ENCODE measurements around the gene KNSTRN.

The KNSTRN gene

GRCh38 chr15:40435023-40435709, 52.6 kb downstream of the KNSTRN start:
- no peak for DNase-seq (ENCODE audit: low read depth)

GRCh38 chr15:40435710-40436089, 53.2 kb downstream of the KNSTRN start:
- DNase-seq (ENCODE audit: low read depth) = no peak

DNA sequence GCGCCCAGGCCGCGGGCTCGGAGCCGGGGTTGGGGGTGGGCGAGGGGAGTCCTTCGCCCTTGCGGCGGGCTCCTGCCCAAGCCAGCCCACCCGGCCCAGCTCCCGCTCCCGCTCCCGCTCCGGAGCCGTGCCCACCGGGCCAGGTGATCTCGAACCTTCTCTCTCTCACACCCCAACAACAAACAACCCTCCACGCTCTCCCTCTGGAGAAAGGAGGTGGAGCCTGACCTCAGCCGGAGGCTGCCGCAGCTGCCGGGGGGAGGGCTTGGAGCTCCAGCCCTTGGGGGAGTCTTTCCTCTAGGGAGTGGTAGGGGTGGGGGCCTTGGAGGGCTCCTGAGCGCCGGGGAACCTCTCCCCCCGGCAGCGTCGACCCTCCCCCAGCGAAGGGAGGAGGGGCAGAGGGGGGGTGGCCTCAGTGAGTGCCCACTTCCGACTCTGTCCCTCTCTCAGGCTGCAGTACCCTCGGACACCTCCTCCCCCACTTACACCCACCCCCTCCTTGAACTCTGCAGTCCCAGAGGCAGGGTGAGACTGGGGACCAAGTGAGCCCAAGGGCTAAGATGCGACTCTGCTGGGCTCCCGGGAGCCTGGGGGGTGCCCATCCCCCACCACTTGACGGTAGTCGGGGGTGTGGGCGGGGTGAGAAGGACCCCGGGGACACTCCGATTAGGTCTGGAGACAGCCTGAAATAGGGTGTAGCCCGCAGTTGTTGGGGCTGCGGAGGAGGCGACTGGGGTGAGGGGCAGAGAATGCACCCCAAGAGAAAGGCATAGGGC, 53.8 kb downstream of the KNSTRN start:
- DNase-seq (ENCODE audit: low read depth) = no peak

GRCh38 chr15:40436892-40437751, 54.6 kb downstream of the KNSTRN start:
- DNase-seq (ENCODE audit: low read depth) = no peak

- DNase-seq (ENCODE audit: low read depth) = no peak
Observed at GRCh38 chr15:40437752-40438687, 55.5 kb downstream of the KNSTRN start.

- DNase-seq (ENCODE audit: low read depth) = no peak
Observed at GRCh38 chr15:40438712-40439111, 56.2 kb downstream of the KNSTRN start.

- DNase-seq (ENCODE audit: low read depth) = no peak
Observed at GRCh38 chr15:40439461-40439959, 57.0 kb downstream of the KNSTRN start.

- no peak for DNase-seq (ENCODE audit: low read depth)
Observed at GRCh38 chr15:40439960-40440742, 57.6 kb downstream of the KNSTRN start.

GRCh38 chr15:40440743-40441564, 58.4 kb downstream of the KNSTRN start, which contains the start of gene BAHD1:
Gene BAHD1, plus strand, starts transcription at chr15:40440953. Its CDS starts 17,512 bp downstream, at chr15:40458465.
- peak; percentile 64 for DNase-seq (ENCODE audit: low read depth)

GRCh38 chr15:40441565-40442531, 59.3 kb downstream of the KNSTRN start:
- DNase-seq (ENCODE audit: low read depth) = no peak

- DNase-seq (ENCODE audit: low read depth) = no peak
Observed at GRCh38 chr15:40443255-40443654, 60.7 kb downstream of the KNSTRN start.

DNA sequence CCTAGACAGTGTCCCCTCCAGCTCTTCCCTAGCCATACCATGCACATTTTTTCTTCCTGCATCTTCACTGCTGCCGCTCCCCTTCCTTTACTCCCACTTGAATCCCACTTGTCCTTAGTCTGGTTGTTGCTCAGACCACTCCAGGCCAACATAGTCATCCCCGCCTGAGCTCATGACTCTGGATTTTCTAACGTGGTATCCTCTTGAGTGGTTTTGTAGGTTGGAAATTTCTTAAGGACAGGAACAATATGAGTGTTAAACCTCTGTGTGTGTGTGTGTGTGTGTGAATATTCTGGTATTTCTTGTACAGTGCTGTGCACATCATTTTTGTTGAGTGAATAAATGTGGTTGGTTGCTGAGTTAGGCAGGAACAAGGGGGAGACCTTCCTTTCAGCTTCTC, 61.3 kb downstream of the KNSTRN start:
- no peak for DNase-seq (ENCODE audit: low read depth)

Data from GM04503 (cell line).